Prostate gland (tissue), 2 donors: ENCODE data around the gene AMN. TPM values are rescaled to one million over a fixed set of nuclear protein-coding genes. Genes with fewer than 3 reads are reported as not detected.

Experiments
- DNase-seq: peaks from one replicate; pipeline ENCODE4 v3.0.0-alpha.2; 2019; ENCODE audit warnings: low spot score
- H3K27ac ChIP-seq, 2 donors: fragments of 200-600 bp; sonication (generic); 2 replicates each; pipeline ENCODE4 v1.5.1; 2017 to 2019
- H3K27me3 ChIP-seq: fragments of 200-600 bp; sonication (generic); replicated peaks from 2 replicates; pipeline ENCODE4 v1.5.1; 2019; ENCODE audit not compliant: insufficient read depth
- H3K36me3 ChIP-seq, 2 donors: fragments of 200-600 bp; sonication (generic); 1 replicate in 1 of 2; 2 replicates in 1 of 2; pipeline versions ENCODE4 v1.5.1 to v1.8.1; 2017 to 2019
- H3K4me1 ChIP-seq: fragments of 200-600 bp; sonication (generic); replicated peaks from 2 replicates; pipeline ENCODE4 v1.5.1; 2019
- H3K4me3 ChIP-seq, 2 donors: fragments of 200-600 bp; sonication (generic); 2 replicates each; pipeline ENCODE4 v1.5.1; 2017 to 2019
- H3K9me3 ChIP-seq: fragments of 200-600 bp; sonication (generic); 2 replicates; pipeline ENCODE4 v1.5.1; 2017
- POLR2A ChIP-seq: fragments of 450-650 bp; IDR thresholded peaks from one replicate; pipeline ENCODE4 v1.6.1; 2016; ENCODE audit warnings: antibody characterized with exemption, mild to moderate bottlenecking
- POLR2AphosphoS5 ChIP-seq: sonication (generic); formaldehyde crosslinking; IDR thresholded peaks from one replicate; pipeline ENCODE4 v1.6.1; 2017; ENCODE audit warnings: antibody characterized with exemption
- WGBS: methylation state at CpG from one replicate; pipeline ENCODE4 v1.1.5; 2018; 5-methylcytosine and 5-hydroxymethylcytosine counted together
- intact Hi-C: fragments of 100-400 bp; cut with DNase I; formaldehyde crosslinking; loops from one replicate; pipeline ENCODE4 v1.14.2; 2022
- total RNA-seq, 2 donors: library from RNA; depleted of rRNA; stranded (reverse); fragments of >200 nt; gene quantifications; one replicate each; pipeline ENCODE4 v1.1.0, GENCODE V29; 2016
- TF ChIP-seq, protein P1 (sequence below), 4 experiments: fragments of 200-600 bp in 2 of 4; fragments of 450-650 bp in 2 of 4; sonication (generic) in 2 of 4; IDR thresholded peaks; 1 replicate in 3 of 4; 2 replicates in 1 of 4; pipeline ENCODE4 v1.5.1; 2016 to 2019; ENCODE audit warnings: antibody characterized with exemption in 4 of 4, mild to moderate bottlenecking in 2 of 4, moderate library complexity in 2 of 4

Gene AMN
- total RNA-seq, 2 donors from 2014 or later, result 0.91 to 1.6 TPM

- whole genome bisulfite sequencing, result 85% methylated on average over 4 of the region's 4 CpGs
- intact Hi-C loops, result no loop called here
These were observed 20.8 kb upstream of the AMN start for GRCh38 chr14:102901633-102902032.

GRCh38 chr14:102902086-102902485, 20.4 kb upstream of the AMN start:
- intact Hi-C loops, result no loop called here
- no peak for TF ChIP-seq POLR2AphosphoS5
- TF ChIP-seq, protein P1, sequence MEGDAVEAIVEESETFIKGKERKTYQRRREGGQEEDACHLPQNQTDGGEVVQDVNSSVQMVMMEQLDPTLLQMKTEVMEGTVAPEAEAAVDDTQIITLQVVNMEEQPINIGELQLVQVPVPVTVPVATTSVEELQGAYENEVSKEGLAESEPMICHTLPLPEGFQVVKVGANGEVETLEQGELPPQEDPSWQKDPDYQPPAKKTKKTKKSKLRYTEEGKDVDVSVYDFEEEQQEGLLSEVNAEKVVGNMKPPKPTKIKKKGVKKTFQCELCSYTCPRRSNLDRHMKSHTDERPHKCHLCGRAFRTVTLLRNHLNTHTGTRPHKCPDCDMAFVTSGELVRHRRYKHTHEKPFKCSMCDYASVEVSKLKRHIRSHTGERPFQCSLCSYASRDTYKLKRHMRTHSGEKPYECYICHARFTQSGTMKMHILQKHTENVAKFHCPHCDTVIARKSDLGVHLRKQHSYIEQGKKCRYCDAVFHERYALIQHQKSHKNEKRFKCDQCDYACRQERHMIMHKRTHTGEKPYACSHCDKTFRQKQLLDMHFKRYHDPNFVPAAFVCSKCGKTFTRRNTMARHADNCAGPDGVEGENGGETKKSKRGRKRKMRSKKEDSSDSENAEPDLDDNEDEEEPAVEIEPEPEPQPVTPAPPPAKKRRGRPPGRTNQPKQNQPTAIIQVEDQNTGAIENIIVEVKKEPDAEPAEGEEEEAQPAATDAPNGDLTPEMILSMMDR (IDR thresholded peaks at IDR 0.05), result no peak
- TF ChIP-seq POLR2A, result no peak
- DNase-seq, result no peak
- H3K36me3 ChIP-seq, result no peaks in the 10 kb centered on the region
- H3K4me1 ChIP-seq, result no peaks in the 10 kb centered on the region
- H3K9me3 ChIP-seq, result no peaks in the 10 kb centered on the region
- H3K27me3 ChIP-seq, result no peaks in the 10 kb centered on the region
- 86% methylated on average over 7 of the region's 7 CpGs for WGBS
- H3K27ac ChIP-seq, result no peak overlapping the region
- no peak overlapping the region for H3K4me3 ChIP-seq

More at GRCh38 chr14:102901633-102902032, 20.8 kb upstream of the AMN start:
- DNase-seq, result no peak
- TF ChIP-seq POLR2A, result no peak
- Histone ChIP-seq H3K36me3 (no peaks in the 10 kb centered on the region), H3K4me1 (no peaks in the 10 kb centered on the region), H3K27ac (no peak overlapping the region), H3K4me3 (no peak overlapping the region), H3K27me3 (no peaks in the 10 kb centered on the region), H3K9me3 (no peaks in the 10 kb centered on the region)

DNA sequence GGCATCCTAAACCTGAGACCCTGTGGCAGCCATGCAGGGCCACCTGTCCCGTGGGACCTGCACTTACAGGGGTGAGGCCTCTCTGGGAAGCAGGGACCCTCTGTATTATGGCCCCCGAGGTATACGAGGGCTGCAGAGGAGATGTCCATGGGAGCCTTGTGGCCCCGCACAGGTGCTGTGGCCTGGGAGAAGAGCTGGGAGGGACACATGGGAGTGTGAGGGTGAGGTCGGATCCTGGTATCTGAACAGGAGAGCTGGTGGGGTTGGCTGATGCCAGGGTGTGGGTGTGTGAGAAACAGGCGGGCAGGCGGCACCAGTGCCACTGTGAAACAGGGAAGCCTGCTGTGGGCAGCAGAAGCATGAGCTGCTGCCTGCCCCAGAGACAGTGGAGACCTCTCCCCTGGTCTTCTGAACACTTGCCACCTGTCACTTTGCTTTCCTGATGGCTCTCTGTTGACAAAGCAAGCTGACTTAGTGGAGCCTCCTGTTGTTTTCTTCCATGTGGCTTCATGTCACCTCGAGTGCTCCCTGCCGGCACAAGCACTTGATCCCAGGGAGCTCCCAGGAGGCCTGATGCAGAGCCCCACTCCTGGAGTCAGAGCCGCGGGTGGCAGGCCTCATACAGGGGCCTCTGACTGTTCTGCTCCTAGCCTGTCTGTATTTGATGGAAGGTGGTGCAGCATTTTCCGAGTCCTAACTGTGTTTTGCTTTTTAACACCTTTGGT, 19.8 kb upstream of the AMN start:
- H3K27ac ChIP-seq, result no peak overlapping the region
- H3K9me3 ChIP-seq, result no peaks in the 10 kb centered on the region
- TF ChIP-seq, protein P1 (IDR thresholded peaks at IDR 0.05), result no peak
- TF ChIP-seq POLR2A (no peak), POLR2AphosphoS5 (no peak)
- H3K27me3 ChIP-seq, result no peaks in the 10 kb centered on the region
- 95% methylated on average over 12 of the region's 12 CpGs for WGBS
- DNase-seq, result no peak
- no peaks in the 10 kb centered on the region for H3K36me3 ChIP-seq
- H3K4me3 ChIP-seq, result no peak overlapping the region
- intact Hi-C loops, result no loop called here
- H3K4me1 ChIP-seq, result no peaks in the 10 kb centered on the region

DNA sequence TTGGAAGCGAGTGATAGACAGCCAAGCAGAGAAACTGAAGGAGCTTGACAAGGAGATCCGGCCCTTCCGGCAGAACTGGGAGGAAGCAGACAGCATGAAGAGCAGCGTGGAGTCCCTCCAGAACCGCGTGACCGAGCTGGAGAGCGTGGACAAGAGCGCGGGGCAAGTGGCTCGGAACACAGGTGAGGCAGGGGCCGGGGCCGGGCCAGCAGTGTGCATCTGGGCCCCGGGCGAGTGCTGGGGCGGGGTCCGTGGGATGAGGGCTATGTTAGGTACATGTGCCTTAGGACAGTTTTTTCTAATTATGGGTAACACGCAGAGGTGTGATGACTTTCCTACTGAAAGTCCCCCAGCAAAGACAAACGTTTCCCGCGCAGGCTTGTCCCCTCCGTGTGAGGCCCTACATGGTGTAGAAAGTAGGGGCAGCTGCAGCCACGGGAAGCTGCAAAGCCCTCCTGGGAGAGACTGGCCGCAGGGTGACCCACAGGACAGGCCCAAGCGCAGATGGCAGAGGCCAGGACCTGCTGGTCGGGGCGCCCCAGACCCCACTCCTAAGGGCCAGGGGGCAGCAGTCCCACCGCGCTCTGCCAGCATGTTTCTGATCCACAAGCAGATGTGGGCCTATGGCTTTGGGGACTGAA, 19.1 kb upstream of the AMN start:
- WGBS, result 87% methylated on average over 29 of the region's 29 CpGs
- H3K27me3 ChIP-seq, result no peaks in the 10 kb centered on the region
- no peak overlapping the region for H3K27ac ChIP-seq
- no peaks in the 10 kb centered on the region for H3K4me1 ChIP-seq
- no peak for DNase-seq
- H3K36me3 ChIP-seq, result no peaks in the 10 kb centered on the region
- no peaks in the 10 kb centered on the region for H3K9me3 ChIP-seq
- TF ChIP-seq POLR2A (no peak), POLR2AphosphoS5 (no peak)
- intact Hi-C loops, result no loop called here
- H3K4me3 ChIP-seq, result no peak overlapping the region

DNA sequence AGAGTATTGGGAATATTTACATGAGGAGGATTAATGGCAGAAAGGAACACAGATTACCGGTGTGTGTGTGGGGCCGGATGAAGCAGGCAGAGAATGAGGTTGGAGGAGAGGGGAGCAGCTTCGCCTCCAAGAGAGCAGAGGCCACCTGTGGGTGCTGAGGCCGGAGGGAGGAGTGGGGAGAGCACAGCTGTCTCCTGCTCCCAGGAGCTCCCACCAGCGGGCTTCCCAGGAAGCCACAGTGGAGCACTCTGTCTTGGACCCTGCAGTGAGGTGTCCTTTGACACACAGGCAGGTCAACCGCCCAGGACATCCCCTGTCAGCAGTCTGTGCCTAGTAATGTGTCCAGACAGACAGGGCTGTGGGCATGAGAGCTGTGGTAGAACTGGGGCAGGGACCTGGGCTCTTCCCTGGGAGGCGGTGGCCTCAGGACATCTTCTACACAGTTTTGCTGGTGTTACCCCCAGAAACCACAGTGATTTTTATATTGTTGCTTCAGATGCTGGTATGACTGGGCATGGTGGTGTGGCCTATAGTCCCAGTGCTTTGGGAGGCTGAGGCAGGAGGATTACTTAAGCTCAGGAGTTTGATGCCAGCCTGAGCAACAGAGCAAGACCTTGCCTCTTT, 18.5 kb upstream of the AMN start:
- H3K27ac ChIP-seq, result no peak overlapping the region
- no peaks in the 10 kb centered on the region for H3K36me3 ChIP-seq
- WGBS, result 98% methylated on average over 7 of the region's 7 CpGs
- no peaks in the 10 kb centered on the region for H3K9me3 ChIP-seq
- no peaks in the 10 kb centered on the region for H3K4me1 ChIP-seq
- TF ChIP-seq POLR2AphosphoS5 (no peak), POLR2A (no peak)
- TF ChIP-seq, protein P1 (IDR thresholded peaks at IDR 0.05), result no peak
- intact Hi-C loops, result no loop called here
- no peak for DNase-seq
- no peak overlapping the region for H3K4me3 ChIP-seq
- H3K27me3 ChIP-seq, result no peaks in the 10 kb centered on the region
